Measurements from ENCODE around the gene ARSJ. TPM values are rescaled to one million over a fixed set of nuclear protein-coding genes. Genes with fewer than 3 reads are reported as not detected.

The ARSJ gene
- 44.4 and 51.1 TPM in 2 replicates for total RNA-seq

GRCh38 chr4:113979148-113979904 lies at the start of gene ARSJ:
ARSJ (minus strand) TSS chr4:113979647; CDS start chr4:113978834, 813 bp downstream.

Other genes starting within 250 kb of the ARSJ start
- gene CAMK2D, start 217.9 kb downstream of the ARSJ start, total RNA-seq, result 45.1 and 51.2 TPM in 2 replicates